ENCODE results near the gene TRNT1.

The TRNT1 gene

DNA sequence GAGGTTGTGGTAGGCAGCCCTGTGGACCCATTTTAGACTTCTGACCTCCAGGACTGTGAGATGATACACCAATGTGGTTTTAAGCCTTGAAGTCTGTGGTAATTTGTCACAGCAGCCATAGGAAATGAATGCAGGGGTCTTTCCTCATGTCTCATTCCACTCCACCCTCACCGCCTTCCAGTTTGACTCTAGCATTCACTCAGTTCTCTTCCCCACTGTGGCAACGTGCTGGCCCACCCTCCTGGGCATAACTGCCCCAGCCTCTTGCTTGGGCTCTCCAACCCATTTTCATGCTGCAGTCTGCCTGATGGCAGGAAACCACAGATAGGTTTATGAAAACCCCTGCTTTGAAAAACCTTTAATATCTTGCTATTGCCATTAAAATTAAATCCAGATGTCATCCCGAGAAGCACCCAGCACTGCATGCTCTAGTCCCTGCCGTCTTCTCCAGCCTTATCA, 7.3 kb upstream of the TRNT1 start:
- no peaks in the 10 kb centered on the region for H3K36me3 ChIP-seq (replicated peaks)
- no peak for DNase-seq
- no peak overlapping the region for H3K4me3 ChIP-seq (ENCODE audit: low read depth, low read length)
- in situ Hi-C loops (cut with HindIII; ENCODE audit: low pct_ligation_motif_present, low sequenced_read_pairs): no loop called here
- no peak overlapping the region for H3K27ac ChIP-seq
- TF ChIP-seq, protein P1, sequence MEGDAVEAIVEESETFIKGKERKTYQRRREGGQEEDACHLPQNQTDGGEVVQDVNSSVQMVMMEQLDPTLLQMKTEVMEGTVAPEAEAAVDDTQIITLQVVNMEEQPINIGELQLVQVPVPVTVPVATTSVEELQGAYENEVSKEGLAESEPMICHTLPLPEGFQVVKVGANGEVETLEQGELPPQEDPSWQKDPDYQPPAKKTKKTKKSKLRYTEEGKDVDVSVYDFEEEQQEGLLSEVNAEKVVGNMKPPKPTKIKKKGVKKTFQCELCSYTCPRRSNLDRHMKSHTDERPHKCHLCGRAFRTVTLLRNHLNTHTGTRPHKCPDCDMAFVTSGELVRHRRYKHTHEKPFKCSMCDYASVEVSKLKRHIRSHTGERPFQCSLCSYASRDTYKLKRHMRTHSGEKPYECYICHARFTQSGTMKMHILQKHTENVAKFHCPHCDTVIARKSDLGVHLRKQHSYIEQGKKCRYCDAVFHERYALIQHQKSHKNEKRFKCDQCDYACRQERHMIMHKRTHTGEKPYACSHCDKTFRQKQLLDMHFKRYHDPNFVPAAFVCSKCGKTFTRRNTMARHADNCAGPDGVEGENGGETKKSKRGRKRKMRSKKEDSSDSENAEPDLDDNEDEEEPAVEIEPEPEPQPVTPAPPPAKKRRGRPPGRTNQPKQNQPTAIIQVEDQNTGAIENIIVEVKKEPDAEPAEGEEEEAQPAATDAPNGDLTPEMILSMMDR (IDR thresholded peaks at IDR 0.05; ENCODE audit: low read depth, low read length, missing control alignments): no peak
- H3K27me3 ChIP-seq (replicated peaks): no peaks in the 10 kb centered on the region

DNA sequence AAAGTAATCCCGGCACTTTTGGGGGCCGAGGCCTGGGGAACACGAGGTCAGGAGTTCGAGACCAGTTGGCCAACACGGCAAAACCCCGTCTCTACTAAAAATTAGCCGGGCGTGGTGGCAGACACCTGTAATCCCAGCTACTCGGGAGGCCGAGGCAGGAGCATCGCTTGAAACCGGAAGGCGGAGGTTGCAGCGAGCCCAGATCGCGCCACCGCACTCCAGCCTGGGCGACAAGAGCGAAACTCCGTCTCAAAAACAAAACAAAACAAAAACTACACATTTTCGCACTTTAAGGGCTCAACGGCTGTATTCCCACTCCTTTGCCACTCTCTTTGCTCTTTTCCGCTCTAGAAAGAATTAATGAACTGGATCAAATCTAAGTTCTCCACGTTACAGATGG, 763 bp upstream of the TRNT1 start:
- in situ Hi-C loops (cut with HindIII; ENCODE audit: low pct_ligation_motif_present, low sequenced_read_pairs): no loop called here
- TF ChIP-seq, protein P1 (IDR thresholded peaks at IDR 0.05; ENCODE audit: low read depth, low read length, missing control alignments): no peak
- peak overlapping the region; percentile 92 for H3K27ac ChIP-seq
- peaks cover 10% of the 10 kb centered on the region for H3K36me3 ChIP-seq (replicated peaks)
- peak overlapping the region; percentile 85 for H3K4me3 ChIP-seq (ENCODE audit: low read depth, low read length)
- DNase-seq: no peak
- no peaks in the 10 kb centered on the region for H3K27me3 ChIP-seq (replicated peaks)

DNA sequence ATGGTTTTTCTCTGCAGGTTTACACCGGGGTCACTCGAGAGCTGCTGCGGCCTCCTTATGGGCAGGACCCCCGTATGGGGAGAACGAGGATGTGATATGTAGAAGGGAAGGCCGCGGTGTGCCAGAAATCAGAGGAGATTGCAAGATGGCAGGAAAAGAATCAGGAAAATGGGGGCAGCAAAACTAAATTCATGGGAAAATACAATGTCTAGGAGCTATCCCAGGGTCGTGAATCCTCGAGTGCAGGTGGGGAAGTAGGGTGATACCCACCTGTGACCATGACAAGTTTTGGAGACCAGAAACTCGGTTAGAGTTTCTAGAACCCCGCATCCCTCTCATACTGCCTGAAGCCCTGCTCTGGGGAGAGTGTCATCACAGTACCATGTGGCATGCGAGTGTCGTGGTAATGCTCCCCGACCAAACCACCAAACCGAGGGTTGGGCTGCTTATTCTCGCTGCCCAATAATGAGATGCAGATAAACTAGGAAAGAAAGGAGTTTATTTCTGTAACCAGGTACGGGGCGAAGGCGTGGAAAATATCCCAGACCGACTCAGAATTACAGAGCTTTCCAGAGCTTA, 781 bp downstream of the TRNT1 start:
- in situ Hi-C loops (cut with HindIII; ENCODE audit: low pct_ligation_motif_present, low sequenced_read_pairs): no loop called here
- DNase-seq: no peak
- Histone ChIP-seq H3K36me3 (replicated peaks) (peaks cover 13% of the 10 kb centered on the region), H3K4me3 (ENCODE audit: low read depth, low read length) (peak overlapping the region; percentile 85), H3K27ac (peak overlapping the region; percentile 92), H3K27me3 (replicated peaks) (no peaks in the 10 kb centered on the region)
- TF ChIP-seq, protein P1 (IDR thresholded peaks at IDR 0.05; ENCODE audit: low read depth, low read length, missing control alignments): no peak

DNA sequence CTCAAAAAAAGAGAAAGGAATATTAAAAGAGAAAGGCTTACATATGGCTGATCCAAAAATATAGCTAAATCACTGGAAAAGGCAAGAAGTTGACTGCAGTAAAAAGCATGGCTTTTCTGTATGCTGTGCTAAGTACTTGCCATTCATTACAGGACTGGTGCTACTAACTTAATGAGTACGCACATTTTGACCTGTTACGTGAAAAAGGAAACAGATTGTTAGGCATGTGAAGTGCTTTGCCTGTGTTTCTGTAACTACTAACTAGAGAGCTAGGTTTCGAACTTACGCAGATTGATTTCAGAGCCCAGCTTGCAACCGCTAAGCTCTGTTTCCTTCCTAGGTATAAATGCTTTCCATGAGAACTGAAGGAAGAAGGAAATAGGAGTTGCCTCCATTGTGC, 2.8 kb downstream of the TRNT1 start:
- H3K36me3 ChIP-seq (replicated peaks): peaks cover 13% of the 10 kb centered on the region
- in situ Hi-C loops (cut with HindIII; ENCODE audit: low pct_ligation_motif_present, low sequenced_read_pairs): no loop called here
- TF ChIP-seq, protein P1 (IDR thresholded peaks at IDR 0.05; ENCODE audit: low read depth, low read length, missing control alignments): no peak
- H3K27ac ChIP-seq: no peak overlapping the region
- DNase-seq: no peak
- no peaks in the 10 kb centered on the region for H3K27me3 ChIP-seq (replicated peaks)
- H3K4me3 ChIP-seq (ENCODE audit: low read depth, low read length): no peak overlapping the region

DNA sequence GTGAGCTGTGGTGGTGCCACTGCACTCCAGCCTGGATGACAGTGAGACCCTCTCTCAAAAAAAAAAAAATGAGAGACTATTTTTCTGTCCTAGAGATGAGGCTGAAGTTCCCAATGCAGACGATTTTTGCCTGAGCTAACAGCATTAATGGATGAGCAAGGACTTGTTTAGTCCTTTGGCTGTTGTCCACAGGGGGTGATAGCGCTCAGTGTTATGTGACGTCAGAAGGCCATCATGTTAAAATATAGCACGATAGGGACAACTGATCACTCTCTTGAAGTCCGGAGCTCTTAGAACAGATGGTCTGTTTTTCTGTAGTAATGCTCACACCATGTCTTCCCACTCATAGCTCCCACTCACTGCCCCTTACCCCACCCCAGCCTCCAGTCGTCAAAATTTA, 6.8 kb downstream of the TRNT1 start:
- in situ Hi-C loops (cut with HindIII; ENCODE audit: low pct_ligation_motif_present, low sequenced_read_pairs): no loop called here
- peaks cover 21% of the 10 kb centered on the region for H3K36me3 ChIP-seq (replicated peaks)
- no peak for DNase-seq
- no peaks in the 10 kb centered on the region for H3K27me3 ChIP-seq (replicated peaks)
- TF ChIP-seq, protein P1 (IDR thresholded peaks at IDR 0.05; ENCODE audit: low read depth, low read length, missing control alignments): peak; percentile 16
- no peak overlapping the region for H3K27ac ChIP-seq
- no peak overlapping the region for H3K4me3 ChIP-seq (ENCODE audit: low read depth, low read length)

All from brain microvascular endothelial cell (primary cell).